Hepatocyte (in vitro differentiated cells): ENCODE results near the gene DNAH9.

ENCODE experiments used
- CTCF ChIP-seq: fragments of 200-600 bp; sonication (generic); IDR thresholded peaks from 2 replicates; pipeline ENCODE4 v1.5.1; 2016; ENCODE audit warnings: antibody characterized with exemption, mild to moderate bottlenecking; ENCODE audit not compliant: poor library complexity
- EZH2 ChIP-seq: fragments of 200-600 bp; sonication (generic); IDR thresholded peaks from 2 replicates; pipeline ENCODE4 v1.6.1; 2016; ENCODE audit warnings: antibody characterized with exemption, mild to moderate bottlenecking, borderline replicate concordance
- EZH2phosphoT487 ChIP-seq: fragments of 200-600 bp; sonication (generic); IDR thresholded peaks from one replicate; pipeline ENCODE4 v1.6.1; 2018; ENCODE audit warnings: antibody characterized with exemption, mild to moderate bottlenecking, low read depth, moderate library complexity; ENCODE audit not compliant: unreplicated experiment, severe bottlenecking

- no peak for TF ChIP-seq CTCF
- TF ChIP-seq EZH2phosphoT487 = no peak
- TF ChIP-seq EZH2 = no peak
Observed at GRCh38 chr17:11768106-11768505, 169.8 kb downstream of the DNAH9 start.
